ENCODE measurements around the gene SH3PXD2A.

- TF ChIP-seq CTCF (conservative IDR thresholded peaks at IDR 0.05; ENCODE audit: low read depth, low read length), result no peak
- TF ChIP-seq EZH2 (IDR thresholded peaks at IDR 0.05; ENCODE audit: borderline replicate concordance, low read depth, low read length, poor library complexity, severe bottlenecking), result no peak
Observed at GRCh38 chr10:103621783-103622125, 233.6 kb downstream of the SH3PXD2A start.
